Liver (tissue), 9 donors: Measurements from ENCODE around the gene NR2C2AP. TPM values are rescaled to one million over a fixed set of nuclear protein-coding genes. Genes with fewer than 3 reads are reported as not detected.

ENCODE experiments used
- DNase-seq: peaks from one replicate; pipeline ENCODE4 v3.0.0-alpha.2; 2017; ENCODE audit warnings: low spot score
- H3K27ac ChIP-seq, 2 donors: one replicate each; pipeline ENCODE4 v1.7.0; 2013; ENCODE audit warnings: inconsistent platforms in 2 of 2, low read length in 2 of 2, control low read depth in 1 of 2, low read depth in 1 of 2, mild to moderate bottlenecking in 1 of 2
- H3K27me3 ChIP-seq, 4 donors: one replicate each; pipeline versions ENCODE4 v1.6.1 to v1.7.0; 2013; ENCODE audit warnings: low read length in 3 of 4, inconsistent platforms in 1 of 4, mild to moderate bottlenecking in 1 of 4, moderate library complexity in 1 of 4; ENCODE audit not compliant: control insufficient read depth in 4 of 4, insufficient read depth in 4 of 4
- H3K36me3 ChIP-seq, 4 donors: one replicate each; pipeline versions ENCODE4 v1.6.1 to v1.7.0; 2013; ENCODE audit warnings: low read length in 3 of 4, mild to moderate bottlenecking in 3 of 4, low read depth in 1 of 4, moderate library complexity in 1 of 4; ENCODE audit not compliant: control insufficient read depth in 4 of 4, insufficient read depth in 3 of 4
- H3K4me1 ChIP-seq, 4 donors: one replicate each; pipeline versions ENCODE4 v1.6.1 to v1.7.0; 2013; ENCODE audit warnings: low read length in 3 of 4, mild to moderate bottlenecking in 3 of 4, moderate library complexity in 1 of 4; ENCODE audit not compliant: control insufficient read depth in 4 of 4, insufficient read depth in 4 of 4
- H3K4me3 ChIP-seq, 3 donors: one replicate each; pipeline versions ENCODE4 v1.6.1 to v1.7.0; 2013; ENCODE audit warnings: low read length in 3 of 3, control low read depth in 1 of 3, low read depth in 1 of 3, mild to moderate bottlenecking in 1 of 3
- H3K9ac ChIP-seq, 2 donors: one replicate each; pipeline ENCODE4 v1.7.0; 2013; ENCODE audit warnings: low read length in 2 of 2, mild to moderate bottlenecking in 2 of 2, moderate library complexity in 2 of 2, control low read depth in 1 of 2, low read depth in 1 of 2
- H3K9me3 ChIP-seq, 4 donors: one replicate each; pipeline versions ENCODE4 v1.6.1 to v1.7.0; 2013; ENCODE audit warnings: low read length in 3 of 4; ENCODE audit not compliant: control insufficient read depth in 4 of 4
- EGR1 ChIP-seq, 2 donors: IDR thresholded peaks; 2 replicates each; pipeline ENCODE4 v1.6.1; 2016 to 2018; ENCODE audit warnings: antibody characterized with exemption in 2 of 2, low read depth in 2 of 2
- FOXA1 ChIP-seq: IDR thresholded peaks from 2 replicates; pipeline ENCODE4 v1.6.1; 2016; ENCODE audit warnings: antibody characterized with exemption
- FOXA2 ChIP-seq: IDR thresholded peaks from 2 replicates; pipeline ENCODE4 v1.6.1; 2016; ENCODE audit warnings: antibody characterized with exemption
- GABPA ChIP-seq, 2 donors: IDR thresholded peaks in 1 of 2; conservative IDR thresholded peaks in 1 of 2; 2 replicates each; pipeline ENCODE4 v1.6.1; 2016; ENCODE audit warnings: antibody characterized with exemption in 2 of 2, mild to moderate bottlenecking in 1 of 2, moderate library complexity in 1 of 2
- HNF4A ChIP-seq, 2 donors: conservative IDR thresholded peaks; 2 replicates each; pipeline ENCODE4 v1.6.1; 2016; ENCODE audit warnings: antibody characterized with exemption in 2 of 2, mild to moderate bottlenecking in 2 of 2
- HNF4G ChIP-seq: IDR thresholded peaks from 2 replicates; pipeline ENCODE4 v1.6.1; 2016; ENCODE audit warnings: antibody characterized with exemption
- JUND ChIP-seq, 2 donors: IDR thresholded peaks; 2 replicates each; pipeline ENCODE4 v1.6.1; 2016; ENCODE audit warnings: antibody characterized with exemption in 2 of 2
- NR2F2 ChIP-seq: IDR thresholded peaks from 2 replicates; pipeline ENCODE4 v1.6.1; 2016; ENCODE audit warnings: antibody characterized with exemption
- RXRA ChIP-seq, 2 donors: IDR thresholded peaks; 2 replicates each; pipeline ENCODE4 v1.6.1; 2017 to 2018; ENCODE audit warnings: antibody characterized with exemption in 2 of 2, mild to moderate bottlenecking in 1 of 2
- SP1 ChIP-seq: IDR thresholded peaks from 2 replicates; pipeline ENCODE4 v1.6.1; 2018; ENCODE audit warnings: antibody characterized with exemption, mild to moderate bottlenecking
- TAF1 ChIP-seq: conservative IDR thresholded peaks from 2 replicates; pipeline ENCODE4 v1.6.1; 2016; ENCODE audit warnings: antibody characterized with exemption, mild to moderate bottlenecking
- YY1 ChIP-seq: IDR thresholded peaks from 2 replicates; pipeline ENCODE4 v1.6.1; 2016; ENCODE audit warnings: antibody characterized with exemption, mild to moderate bottlenecking
- WGBS: extraction: QIAGEN DNeasy Blood & Tissue Kit; methylation state at CpG from one replicate; pipeline ENCODE4 v1.1.7; 2013; 5-methylcytosine and 5-hydroxymethylcytosine counted together
- polyA plus RNA-seq, 2 donors: library from polyadenylated mRNA; stranded (reverse) in 1 of 2; unstranded in 1 of 2; fragments of 200-250 nt in 1 of 2; fragments of >200 nt in 1 of 2; fragmentation: Nextera tagmentation in 1 of 2; extraction: Ambion mirVana in 1 of 2; gene quantifications; one replicate each; pipeline versions ENCODE4 v1.2.1 to v1.2.3, GENCODE V29; 2013 to 2015
- total RNA-seq, 2 donors: library from RNA; depleted of rRNA; stranded (reverse); fragments of >200 nt; gene quantifications; one replicate each; pipeline ENCODE4 v1.2.3, GENCODE V29; 2014
- TF ChIP-seq, protein P1 (sequence below): IDR thresholded peaks from 2 replicates; pipeline ENCODE4 v1.6.1; 2016; ENCODE audit warnings: antibody characterized with exemption
- TF ChIP-seq, protein P2 (sequence below): IDR thresholded peaks from 2 replicates; pipeline ENCODE4 v1.6.1; 2016; ENCODE audit warnings: antibody characterized with exemption, mild to moderate bottlenecking
- TF ChIP-seq, protein P3 (sequence below): IDR thresholded peaks from 2 replicates; pipeline ENCODE4 v1.6.1; 2016; ENCODE audit warnings: antibody characterized with exemption
- TF ChIP-seq, protein P4 (sequence below): IDR thresholded peaks from 2 replicates; pipeline ENCODE4 v1.6.1; 2016; ENCODE audit warnings: antibody characterized with exemption
- TF ChIP-seq, protein P5 (sequence below): fragments of 150-350 bp; IDR thresholded peaks from 2 replicates; pipeline ENCODE4 v1.5.1; 2017; ENCODE audit warnings: improper control_type of control experiment, low read depth, low read length; ENCODE audit not compliant: missing input control
- donor health status: healthy.
- donor health status: healthy.
- donor health status: healthy.
- donor health status: healthy.
- donor health status: healthy.

NR2C2AP gene
- total and polyA plus RNA-seq, 4 donors = 3.4 to 5.7 (median 4.1) TPM

DNA sequence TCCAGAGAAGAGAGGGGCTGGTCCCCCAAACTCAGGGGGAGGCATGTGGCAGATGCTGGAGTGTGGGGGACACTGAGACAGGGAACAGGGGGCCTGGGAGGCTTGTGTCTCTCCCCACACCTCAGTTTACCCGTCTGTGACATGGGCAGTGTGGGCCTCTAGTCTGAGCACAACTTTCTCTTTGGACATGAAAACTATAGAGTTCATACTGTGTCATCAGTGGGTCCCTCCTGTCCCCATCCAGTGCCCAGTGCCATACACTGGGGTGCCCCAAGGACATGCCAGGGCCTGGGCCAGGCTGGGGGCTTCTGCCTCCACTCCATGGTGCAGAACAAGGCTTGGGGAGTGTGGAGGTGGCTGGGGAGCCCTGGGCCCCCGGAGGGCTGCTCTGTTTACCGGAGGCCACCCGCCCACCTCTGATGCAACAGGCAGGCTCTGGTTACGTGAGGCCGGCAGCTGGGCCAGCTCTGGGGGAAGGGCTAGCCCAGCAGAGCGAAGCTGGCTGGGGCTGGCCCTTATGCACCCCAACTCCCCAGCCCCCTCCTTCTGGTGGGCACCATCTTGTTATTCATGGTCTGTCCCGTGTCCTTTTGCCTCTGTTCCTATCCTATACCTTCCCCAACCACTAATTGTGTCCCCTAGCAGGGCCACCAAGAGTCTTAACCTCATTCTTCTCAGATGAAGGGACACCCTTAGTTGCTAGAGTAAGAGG is 31.2 kb downstream of the NR2C2AP start:
- TF ChIP-seq, protein P1, sequence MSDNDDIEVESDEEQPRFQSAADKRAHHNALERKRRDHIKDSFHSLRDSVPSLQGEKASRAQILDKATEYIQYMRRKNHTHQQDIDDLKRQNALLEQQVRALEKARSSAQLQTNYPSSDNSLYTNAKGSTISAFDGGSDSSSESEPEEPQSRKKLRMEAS = no peak
- TF ChIP-seq TAF1 (no peak), FOXA2 (no peak), RXRA (IDR thresholded peaks at IDR 0.05) (peak in 1 of 2 donors; percentile 36), HNF4A (conservative IDR thresholded peaks at IDR 0.05) (no peak), SP1 (no peak)
- TF ChIP-seq, protein P2, sequence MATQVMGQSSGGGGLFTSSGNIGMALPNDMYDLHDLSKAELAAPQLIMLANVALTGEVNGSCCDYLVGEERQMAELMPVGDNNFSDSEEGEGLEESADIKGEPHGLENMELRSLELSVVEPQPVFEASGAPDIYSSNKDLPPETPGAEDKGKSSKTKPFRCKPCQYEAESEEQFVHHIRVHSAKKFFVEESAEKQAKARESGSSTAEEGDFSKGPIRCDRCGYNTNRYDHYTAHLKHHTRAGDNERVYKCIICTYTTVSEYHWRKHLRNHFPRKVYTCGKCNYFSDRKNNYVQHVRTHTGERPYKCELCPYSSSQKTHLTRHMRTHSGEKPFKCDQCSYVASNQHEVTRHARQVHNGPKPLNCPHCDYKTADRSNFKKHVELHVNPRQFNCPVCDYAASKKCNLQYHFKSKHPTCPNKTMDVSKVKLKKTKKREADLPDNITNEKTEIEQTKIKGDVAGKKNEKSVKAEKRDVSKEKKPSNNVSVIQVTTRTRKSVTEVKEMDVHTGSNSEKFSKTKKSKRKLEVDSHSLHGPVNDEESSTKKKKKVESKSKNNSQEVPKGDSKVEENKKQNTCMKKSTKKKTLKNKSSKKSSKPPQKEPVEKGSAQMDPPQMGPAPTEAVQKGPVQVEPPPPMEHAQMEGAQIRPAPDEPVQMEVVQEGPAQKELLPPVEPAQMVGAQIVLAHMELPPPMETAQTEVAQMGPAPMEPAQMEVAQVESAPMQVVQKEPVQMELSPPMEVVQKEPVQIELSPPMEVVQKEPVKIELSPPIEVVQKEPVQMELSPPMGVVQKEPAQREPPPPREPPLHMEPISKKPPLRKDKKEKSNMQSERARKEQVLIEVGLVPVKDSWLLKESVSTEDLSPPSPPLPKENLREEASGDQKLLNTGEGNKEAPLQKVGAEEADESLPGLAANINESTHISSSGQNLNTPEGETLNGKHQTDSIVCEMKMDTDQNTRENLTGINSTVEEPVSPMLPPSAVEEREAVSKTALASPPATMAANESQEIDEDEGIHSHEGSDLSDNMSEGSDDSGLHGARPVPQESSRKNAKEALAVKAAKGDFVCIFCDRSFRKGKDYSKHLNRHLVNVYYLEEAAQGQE = no peak
- TF ChIP-seq, protein P3, sequence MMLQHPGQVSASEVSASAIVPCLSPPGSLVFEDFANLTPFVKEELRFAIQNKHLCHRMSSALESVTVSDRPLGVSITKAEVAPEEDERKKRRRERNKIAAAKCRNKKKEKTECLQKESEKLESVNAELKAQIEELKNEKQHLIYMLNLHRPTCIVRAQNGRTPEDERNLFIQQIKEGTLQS = peak; percentile 35
- peak; percentile 57 for DNase-seq
- H3K27ac ChIP-seq = no peak overlapping the region
- WGBS = 35% methylated on average over 8 of the region's 8 CpGs
- no peaks in the 10 kb centered on the region for H3K27me3 ChIP-seq
- no peak overlapping the region for H3K4me3 ChIP-seq
- H3K9me3 ChIP-seq = no peaks in the 10 kb centered on the region
- H3K36me3 ChIP-seq = peaks cover 0 to 4% (median 1%) of the 10 kb centered on the region in 4 donors
- H3K9ac ChIP-seq = no peak overlapping the region
- H3K4me1 ChIP-seq = peaks cover 0 to 9% (median 0%) of the 10 kb centered on the region in 4 donors

DNA sequence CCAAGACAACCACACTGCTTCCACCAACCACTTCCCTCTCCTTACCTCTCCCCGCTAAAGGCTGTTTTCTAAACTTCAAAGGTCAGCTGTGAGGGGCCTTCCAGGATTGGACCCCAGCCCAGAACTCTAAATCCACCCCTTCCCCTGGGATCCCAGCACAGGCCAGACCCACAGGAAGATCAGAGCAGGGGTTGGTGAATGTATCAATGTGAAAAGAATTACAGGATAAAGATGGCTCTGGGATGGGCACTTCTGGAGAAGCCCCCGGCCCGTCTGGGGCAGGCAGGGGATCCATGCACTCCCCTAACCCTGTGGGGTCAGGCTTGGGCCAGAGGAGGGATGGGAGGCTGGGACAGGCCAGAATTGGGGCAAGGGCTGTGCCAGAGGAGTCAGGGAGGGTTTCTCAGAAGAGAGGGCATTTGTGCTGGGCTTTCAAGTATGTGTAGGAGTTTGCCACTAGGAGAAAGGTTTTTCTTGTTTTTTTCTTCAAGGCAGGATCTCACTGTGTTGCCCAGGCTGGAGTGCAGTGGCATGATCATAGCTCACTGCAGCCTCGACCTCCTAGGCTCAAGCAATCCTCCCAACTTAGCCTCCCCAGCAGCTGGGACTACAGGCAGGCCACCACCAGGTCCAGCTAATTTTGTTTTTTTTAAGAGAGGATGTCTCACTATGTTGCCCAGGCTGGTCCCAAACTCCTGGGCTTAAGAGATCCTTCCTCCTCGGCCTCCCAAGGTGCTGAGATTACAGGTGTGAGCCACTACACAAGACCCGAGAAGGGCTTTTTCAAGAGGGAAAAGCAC is 32.1 kb downstream of the NR2C2AP start:
- Histone ChIP-seq H3K27me3 (no peaks in the 10 kb centered on the region), H3K9ac (no peak overlapping the region), H3K9me3 (no peaks in the 10 kb centered on the region), H3K4me1 (peaks cover 0 to 9% (median 0%) of the 10 kb centered on the region in 4 donors), H3K36me3 (no peaks in the 10 kb centered on the region), H3K27ac (no peak overlapping the region), H3K4me3 (no peak overlapping the region)
- 93% methylated on average over 6 of the region's 6 CpGs for WGBS
- no peak for DNase-seq
- TF ChIP-seq, protein P2 = no peak
- TF ChIP-seq HNF4G = no peak
- no peak for TF ChIP-seq RXRA (IDR thresholded peaks at IDR 0.05)
- no peak for TF ChIP-seq JUND (IDR thresholded peaks at IDR 0.05)
- TF ChIP-seq FOXA2 = no peak
- TF ChIP-seq, protein P3 = no peak
- no peak for TF ChIP-seq NR2F2
- no peak for TF ChIP-seq EGR1 (IDR thresholded peaks at IDR 0.05; ENCODE audit: low read depth in 2 of 2)
- TF ChIP-seq, protein P4, sequence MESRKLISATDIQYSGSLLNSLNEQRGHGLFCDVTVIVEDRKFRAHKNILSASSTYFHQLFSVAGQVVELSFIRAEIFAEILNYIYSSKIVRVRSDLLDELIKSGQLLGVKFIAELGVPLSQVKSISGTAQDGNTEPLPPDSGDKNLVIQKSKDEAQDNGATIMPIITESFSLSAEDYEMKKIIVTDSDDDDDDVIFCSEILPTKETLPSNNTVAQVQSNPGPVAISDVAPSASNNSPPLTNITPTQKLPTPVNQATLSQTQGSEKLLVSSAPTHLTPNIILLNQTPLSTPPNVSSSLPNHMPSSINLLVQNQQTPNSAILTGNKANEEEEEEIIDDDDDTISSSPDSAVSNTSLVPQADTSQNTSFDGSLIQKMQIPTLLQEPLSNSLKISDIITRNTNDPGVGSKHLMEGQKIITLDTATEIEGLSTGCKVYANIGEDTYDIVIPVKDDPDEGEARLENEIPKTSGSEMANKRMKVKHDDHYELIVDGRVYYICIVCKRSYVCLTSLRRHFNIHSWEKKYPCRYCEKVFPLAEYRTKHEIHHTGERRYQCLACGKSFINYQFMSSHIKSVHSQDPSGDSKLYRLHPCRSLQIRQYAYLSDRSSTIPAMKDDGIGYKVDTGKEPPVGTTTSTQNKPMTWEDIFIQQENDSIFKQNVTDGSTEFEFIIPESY = no peak
- TF ChIP-seq, protein P5, sequence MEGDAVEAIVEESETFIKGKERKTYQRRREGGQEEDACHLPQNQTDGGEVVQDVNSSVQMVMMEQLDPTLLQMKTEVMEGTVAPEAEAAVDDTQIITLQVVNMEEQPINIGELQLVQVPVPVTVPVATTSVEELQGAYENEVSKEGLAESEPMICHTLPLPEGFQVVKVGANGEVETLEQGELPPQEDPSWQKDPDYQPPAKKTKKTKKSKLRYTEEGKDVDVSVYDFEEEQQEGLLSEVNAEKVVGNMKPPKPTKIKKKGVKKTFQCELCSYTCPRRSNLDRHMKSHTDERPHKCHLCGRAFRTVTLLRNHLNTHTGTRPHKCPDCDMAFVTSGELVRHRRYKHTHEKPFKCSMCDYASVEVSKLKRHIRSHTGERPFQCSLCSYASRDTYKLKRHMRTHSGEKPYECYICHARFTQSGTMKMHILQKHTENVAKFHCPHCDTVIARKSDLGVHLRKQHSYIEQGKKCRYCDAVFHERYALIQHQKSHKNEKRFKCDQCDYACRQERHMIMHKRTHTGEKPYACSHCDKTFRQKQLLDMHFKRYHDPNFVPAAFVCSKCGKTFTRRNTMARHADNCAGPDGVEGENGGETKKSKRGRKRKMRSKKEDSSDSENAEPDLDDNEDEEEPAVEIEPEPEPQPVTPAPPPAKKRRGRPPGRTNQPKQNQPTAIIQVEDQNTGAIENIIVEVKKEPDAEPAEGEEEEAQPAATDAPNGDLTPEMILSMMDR = no peak
- TF ChIP-seq, protein P1 = no peak
- TF ChIP-seq GABPA (IDR thresholded peaks at IDR 0.05 in 1 of 2, conservative IDR thresholded peaks at IDR 0.05 in 1 of 2) = no peak
- no peak for TF ChIP-seq TAF1
- TF ChIP-seq HNF4A (conservative IDR thresholded peaks at IDR 0.05) = no peak
- no peak for TF ChIP-seq YY1
- no peak for TF ChIP-seq FOXA1
